IPS DF 4.7 (cell line): ENCODE data around the gene CYTH1.

Source experiments
- DNase-seq: peaks from one replicate; pipeline ENCODE4 v3.0.0-alpha.2; 2013; ENCODE audit warnings: low spot score; ENCODE audit errors: extremely low read depth

The CYTH1 gene

GRCh38 chr17:78624324-78625151, 157.5 kb downstream of the CYTH1 start:
- no peak for DNase-seq
